Neural cell (in vitro differentiated cells): Measurements from ENCODE around the gene SLX4IP. TPM values are rescaled to one million over a fixed set of nuclear protein-coding genes. Genes with fewer than 3 reads are reported as not detected.

ENCODE experiments used
- H2AFZ ChIP-seq: fragments of 200-600, 300-800 bp; sonication (generic), shearing (Covaris generic); 2 replicates; pipeline ENCODE4 v1.6.0; 2014; ENCODE audit warnings: low read depth, mild to moderate bottlenecking, antibody characterized with exemption, low read length, moderate library complexity
- H3F3A ChIP-seq: fragments of 200-600 bp; shearing (Covaris generic); 2 replicates; pipeline ENCODE4 v1.6.1; 2016; ENCODE audit warnings: mild to moderate bottlenecking, moderate library complexity, mixed read lengths, antibody characterized with exemption, low read length; ENCODE audit not compliant: insufficient read depth, poor library complexity, severe bottlenecking
- H3K27ac ChIP-seq: fragments of 200-600, 300-800 bp; sonication (generic), shearing (Covaris generic); 2 replicates; pipeline ENCODE4 v1.5.1; 2014; ENCODE audit warnings: mild to moderate bottlenecking, low read length, moderate library complexity
- H3K27me3 ChIP-seq: fragments of 300-800, 200-600 bp; sonication (generic), shearing (Covaris generic); 2 replicates; pipeline ENCODE4 v1.6.0; 2014; ENCODE audit warnings: mild to moderate bottlenecking, low read depth, low read length, moderate library complexity; ENCODE audit not compliant: insufficient read depth
- H3K36me3 ChIP-seq: fragments of 300-800, 200-600 bp; sonication (generic), shearing (Covaris generic); 2 replicates; pipeline ENCODE4 v1.5.1; 2014; ENCODE audit warnings: mild to moderate bottlenecking, antibody characterized with exemption, low read length, moderate library complexity; ENCODE audit not compliant: insufficient read depth
- H3K4me2 ChIP-seq: fragments of 300-800, 200-600 bp; sonication (generic), shearing (Covaris generic); 2 replicates; pipeline ENCODE4 v1.6.0; 2014; ENCODE audit warnings: mild to moderate bottlenecking, low read length
- H3K4me3 ChIP-seq: fragments of 300-800, 200-600 bp; sonication (generic), shearing (Covaris generic); 2 replicates; pipeline ENCODE4 v1.5.1; 2014; ENCODE audit warnings: mild to moderate bottlenecking, low read length, moderate library complexity
- H3K79me2 ChIP-seq: fragments of 200-600 bp; shearing (Covaris generic); replicated peaks from 2 replicates; pipeline ENCODE4 v1.6.0; 2014; ENCODE audit warnings: mild to moderate bottlenecking, low read length, moderate library complexity; ENCODE audit not compliant: insufficient read depth
- H3K9ac ChIP-seq: fragments of 300-800, 200-600 bp; sonication (generic), shearing (Covaris generic); 2 replicates; pipeline ENCODE4 v1.6.1; 2016; ENCODE audit warnings: mild to moderate bottlenecking, low read length, mixed read lengths
- H3K9me2 ChIP-seq: fragments of 200-600 bp; shearing (Covaris generic); 2 replicates; pipeline ENCODE4 v1.6.1; 2016; ENCODE audit warnings: mild to moderate bottlenecking, low read length, mixed read lengths; ENCODE audit not compliant: insufficient read depth
- H3K9me3 ChIP-seq: fragments of 200-600, 300-800 bp; sonication (generic), shearing (Covaris generic); 2 replicates; pipeline ENCODE4 v1.6.1; 2016; ENCODE audit warnings: mild to moderate bottlenecking, mixed run types, low read length, moderate library complexity, mixed read lengths
- H4K20me1 ChIP-seq: fragments of 200-600 bp; shearing (Covaris generic); 2 replicates; pipeline ENCODE4 v1.6.1; 2016; ENCODE audit warnings: mild to moderate bottlenecking, mixed run types; ENCODE audit not compliant: insufficient read depth
- EP300 ChIP-seq: fragments of 450-650 bp; conservative IDR thresholded peaks from 2 replicates; pipeline ENCODE4 v1.6.1; 2014; ENCODE audit warnings: antibody characterized with exemption, mild to moderate bottlenecking, moderate library complexity; ENCODE audit not compliant: poor library complexity, severe bottlenecking
- EZH2 ChIP-seq: fragments of 200-600, 300-800 bp; shearing (Covaris generic), sonication (generic); IDR thresholded peaks from 2 replicates; pipeline ENCODE4 v1.6.1; 2014; ENCODE audit warnings: antibody characterized with exemption, low read length, borderline replicate concordance, mild to moderate bottlenecking; ENCODE audit not compliant: insufficient read depth, poor library complexity, severe bottlenecking
- MXI1 ChIP-seq: fragments of 450-650 bp; conservative IDR thresholded peaks from 2 replicates; pipeline ENCODE4 v1.6.1; 2014; ENCODE audit warnings: antibody characterized with exemption, mild to moderate bottlenecking; ENCODE audit not compliant: poor library complexity, severe bottlenecking
- POLR2AphosphoS5 ChIP-seq: IDR thresholded peaks from 2 replicates; pipeline ENCODE4 v1.6.1; 2012
- RAD21 ChIP-seq: fragments of 450-650 bp; conservative IDR thresholded peaks from 2 replicates; pipeline ENCODE4 v1.6.1; 2014; ENCODE audit warnings: antibody characterized with exemption, mild to moderate bottlenecking, moderate library complexity
- SMC3 ChIP-seq: fragments of 450-650 bp; conservative IDR thresholded peaks from 2 replicates; pipeline ENCODE4 v1.6.1; 2014; ENCODE audit warnings: antibody characterized with exemption, mild to moderate bottlenecking, moderate library complexity; ENCODE audit not compliant: poor library complexity
- TAF1 ChIP-seq: IDR thresholded peaks from 2 replicates; pipeline ENCODE4 v1.6.1; 2012; ENCODE audit warnings: low read depth
- polyA plus RNA-seq: library from polyadenylated mRNA; depleted of rRNA; stranded (reverse); fragments of >200 nt; gene quantifications from 2 replicates; pipeline ENCODE4 v1.2.3, GENCODE V29; 2014
- TF ChIP-seq, protein P1 (sequence below): IDR thresholded peaks from 2 replicates; pipeline ENCODE4 v1.6.1; 2012; ENCODE audit warnings: borderline replicate concordance
- TF ChIP-seq, protein P2 (sequence below): fragments of 450-650 bp; IDR thresholded peaks from 2 replicates; pipeline ENCODE4 v1.5.1; 2014; ENCODE audit warnings: antibody characterized with exemption, mild to moderate bottlenecking, moderate library complexity; ENCODE audit not compliant: poor library complexity, severe bottlenecking

SLX4IP gene
- polyA plus RNA-seq, 1 donor from 2014 or later, result 6.4 TPM

DNA sequence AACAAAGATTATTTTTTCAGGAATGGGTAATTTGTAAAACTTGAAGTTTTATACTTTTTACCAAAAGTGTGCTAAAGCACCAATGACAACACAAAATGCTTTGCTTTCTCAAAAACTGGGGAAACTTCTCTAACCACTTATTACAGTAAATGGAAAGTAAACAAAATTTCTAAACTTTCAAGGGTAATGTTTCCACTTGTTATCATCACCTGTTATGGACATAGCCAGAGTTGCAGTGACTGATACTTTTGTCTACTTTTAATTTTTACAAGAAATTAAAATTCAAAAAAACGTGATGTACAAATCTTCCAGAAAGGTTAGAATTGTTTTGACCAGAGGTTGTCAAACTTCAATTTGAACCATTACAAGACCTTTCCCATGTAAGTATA, 138.8 kb downstream of the SLX4IP start:
- Histone ChIP-seq H3K4me3 (no peak overlapping the region), H3F3A (no peaks in the 10 kb centered on the region), H4K20me1 (no peaks in the 10 kb centered on the region), H3K9me2 (no peaks in the 10 kb centered on the region), H3K36me3 (no peaks in the 10 kb centered on the region), H3K9ac (no peak overlapping the region), H3K79me2 (no peaks in the 10 kb centered on the region), H2AFZ (no peak overlapping the region), H3K4me2 (no peak overlapping the region), H3K27me3 (no peaks in the 10 kb centered on the region), H3K9me3 (no peaks in the 10 kb centered on the region), H3K27ac (no peak overlapping the region)
- TF ChIP-seq RAD21, result no peak
- TF ChIP-seq MXI1, result no peak
- TF ChIP-seq EP300, result no peak

DNA sequence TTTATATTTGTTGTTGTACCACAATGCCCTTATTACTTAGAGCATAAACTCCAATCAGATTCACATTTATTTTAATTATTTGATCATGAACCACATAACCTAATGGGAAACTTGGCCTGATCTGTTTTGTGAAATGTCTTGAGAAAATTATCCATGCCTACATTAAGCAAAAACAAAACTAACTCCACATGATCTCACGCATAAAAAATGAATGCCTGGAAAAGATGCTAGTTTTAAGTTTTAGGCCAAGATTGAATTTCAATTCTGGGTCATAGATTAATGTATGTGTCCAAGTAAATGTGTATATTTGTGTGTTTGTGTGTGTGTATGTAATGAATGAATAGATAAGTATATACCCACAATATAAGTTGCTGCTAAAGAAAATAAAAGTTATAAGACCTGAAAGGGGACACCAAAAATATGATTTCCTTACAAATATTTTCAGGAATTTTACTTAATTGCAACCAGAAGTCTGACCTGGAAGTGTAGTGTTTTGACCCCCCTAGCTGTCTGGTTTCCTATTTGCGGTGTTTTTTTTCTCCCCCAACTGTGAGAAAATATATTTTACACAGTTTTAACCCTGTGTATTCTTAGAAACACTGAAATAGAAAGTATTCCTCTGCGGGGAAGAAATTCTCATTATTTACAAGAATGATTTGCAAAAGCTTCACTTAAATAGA, 141.4 kb downstream of the SLX4IP start:
- Histone ChIP-seq H3K9me2 (no peaks in the 10 kb centered on the region), H3K9ac (no peak overlapping the region), H3K27ac (no peak overlapping the region), H4K20me1 (no peaks in the 10 kb centered on the region), H3K9me3 (no peaks in the 10 kb centered on the region), H3K4me3 (no peak overlapping the region), H3K4me2 (no peak overlapping the region), H3K27me3 (no peaks in the 10 kb centered on the region), H3K36me3 (no peaks in the 10 kb centered on the region), H3F3A (no peaks in the 10 kb centered on the region), H2AFZ (no peak overlapping the region), H3K79me2 (no peaks in the 10 kb centered on the region)
- no peak for TF ChIP-seq MXI1
- no peak for TF ChIP-seq POLR2AphosphoS5
- no peak for TF ChIP-seq TAF1
- TF ChIP-seq EZH2, result no peak
- TF ChIP-seq EP300, result no peak
- no peak for TF ChIP-seq RAD21
- no peak for TF ChIP-seq SMC3
- TF ChIP-seq, protein P1, sequence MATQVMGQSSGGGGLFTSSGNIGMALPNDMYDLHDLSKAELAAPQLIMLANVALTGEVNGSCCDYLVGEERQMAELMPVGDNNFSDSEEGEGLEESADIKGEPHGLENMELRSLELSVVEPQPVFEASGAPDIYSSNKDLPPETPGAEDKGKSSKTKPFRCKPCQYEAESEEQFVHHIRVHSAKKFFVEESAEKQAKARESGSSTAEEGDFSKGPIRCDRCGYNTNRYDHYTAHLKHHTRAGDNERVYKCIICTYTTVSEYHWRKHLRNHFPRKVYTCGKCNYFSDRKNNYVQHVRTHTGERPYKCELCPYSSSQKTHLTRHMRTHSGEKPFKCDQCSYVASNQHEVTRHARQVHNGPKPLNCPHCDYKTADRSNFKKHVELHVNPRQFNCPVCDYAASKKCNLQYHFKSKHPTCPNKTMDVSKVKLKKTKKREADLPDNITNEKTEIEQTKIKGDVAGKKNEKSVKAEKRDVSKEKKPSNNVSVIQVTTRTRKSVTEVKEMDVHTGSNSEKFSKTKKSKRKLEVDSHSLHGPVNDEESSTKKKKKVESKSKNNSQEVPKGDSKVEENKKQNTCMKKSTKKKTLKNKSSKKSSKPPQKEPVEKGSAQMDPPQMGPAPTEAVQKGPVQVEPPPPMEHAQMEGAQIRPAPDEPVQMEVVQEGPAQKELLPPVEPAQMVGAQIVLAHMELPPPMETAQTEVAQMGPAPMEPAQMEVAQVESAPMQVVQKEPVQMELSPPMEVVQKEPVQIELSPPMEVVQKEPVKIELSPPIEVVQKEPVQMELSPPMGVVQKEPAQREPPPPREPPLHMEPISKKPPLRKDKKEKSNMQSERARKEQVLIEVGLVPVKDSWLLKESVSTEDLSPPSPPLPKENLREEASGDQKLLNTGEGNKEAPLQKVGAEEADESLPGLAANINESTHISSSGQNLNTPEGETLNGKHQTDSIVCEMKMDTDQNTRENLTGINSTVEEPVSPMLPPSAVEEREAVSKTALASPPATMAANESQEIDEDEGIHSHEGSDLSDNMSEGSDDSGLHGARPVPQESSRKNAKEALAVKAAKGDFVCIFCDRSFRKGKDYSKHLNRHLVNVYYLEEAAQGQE, result no peak
- TF ChIP-seq, protein P2, sequence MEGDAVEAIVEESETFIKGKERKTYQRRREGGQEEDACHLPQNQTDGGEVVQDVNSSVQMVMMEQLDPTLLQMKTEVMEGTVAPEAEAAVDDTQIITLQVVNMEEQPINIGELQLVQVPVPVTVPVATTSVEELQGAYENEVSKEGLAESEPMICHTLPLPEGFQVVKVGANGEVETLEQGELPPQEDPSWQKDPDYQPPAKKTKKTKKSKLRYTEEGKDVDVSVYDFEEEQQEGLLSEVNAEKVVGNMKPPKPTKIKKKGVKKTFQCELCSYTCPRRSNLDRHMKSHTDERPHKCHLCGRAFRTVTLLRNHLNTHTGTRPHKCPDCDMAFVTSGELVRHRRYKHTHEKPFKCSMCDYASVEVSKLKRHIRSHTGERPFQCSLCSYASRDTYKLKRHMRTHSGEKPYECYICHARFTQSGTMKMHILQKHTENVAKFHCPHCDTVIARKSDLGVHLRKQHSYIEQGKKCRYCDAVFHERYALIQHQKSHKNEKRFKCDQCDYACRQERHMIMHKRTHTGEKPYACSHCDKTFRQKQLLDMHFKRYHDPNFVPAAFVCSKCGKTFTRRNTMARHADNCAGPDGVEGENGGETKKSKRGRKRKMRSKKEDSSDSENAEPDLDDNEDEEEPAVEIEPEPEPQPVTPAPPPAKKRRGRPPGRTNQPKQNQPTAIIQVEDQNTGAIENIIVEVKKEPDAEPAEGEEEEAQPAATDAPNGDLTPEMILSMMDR, result no peak

DNA sequence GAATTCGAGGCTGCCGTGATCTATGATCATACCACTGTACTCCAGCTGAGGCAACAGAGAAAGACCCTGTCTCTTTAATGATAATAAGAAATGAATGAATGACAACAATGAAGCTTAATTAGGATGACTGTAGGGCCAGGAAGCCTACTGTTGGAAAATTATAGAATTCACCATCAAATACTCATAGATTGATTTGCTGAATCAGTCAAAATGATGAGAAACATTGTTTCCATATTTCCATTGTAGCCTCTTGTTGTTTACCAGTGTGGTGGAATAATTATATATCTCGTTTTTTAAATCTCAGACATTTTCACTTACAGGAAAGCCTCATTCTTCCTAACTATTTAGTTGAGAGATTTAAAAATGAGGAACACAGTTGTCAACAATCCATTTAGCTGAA, 142.5 kb downstream of the SLX4IP start:
- no peaks in the 10 kb centered on the region for H3F3A ChIP-seq
- H3K9ac ChIP-seq, result no peak overlapping the region
- H3K36me3 ChIP-seq, result no peaks in the 10 kb centered on the region
- H3K9me3 ChIP-seq, result no peaks in the 10 kb centered on the region
- H3K79me2 ChIP-seq, result no peaks in the 10 kb centered on the region
- H4K20me1 ChIP-seq, result no peaks in the 10 kb centered on the region
- no peaks in the 10 kb centered on the region for H3K9me2 ChIP-seq
- H3K27me3 ChIP-seq, result no peaks in the 10 kb centered on the region
- H2AFZ ChIP-seq, result no peak overlapping the region
- H3K4me3 ChIP-seq, result no peak overlapping the region
- TF ChIP-seq EZH2 (no peak), TAF1 (no peak), EP300 (no peak), POLR2AphosphoS5 (no peak), RAD21 (no peak), MXI1 (no peak), SMC3 (no peak)
- TF ChIP-seq, protein P2, result no peak
- TF ChIP-seq, protein P1, result no peak
- H3K4me2 ChIP-seq, result no peak overlapping the region
- H3K27ac ChIP-seq, result no peak overlapping the region
